GM20000 (cell line): ENCODE data around the gene SRPK2.
"Not testable (repeated sequence)": the region's sequence is repeated elsewhere in the genome, so short reads cannot be mapped to it uniquely, and the experiment has no call there.

Experiments
- DNase-seq: peaks from one replicate; pipeline ENCODE4 v3.0.0; 2012; ENCODE audit warnings: low spot score
- CTCF ChIP-seq: IDR thresholded peaks from 2 replicates; pipeline ENCODE4 v1.5.1; 2012; ENCODE audit warnings: mild to moderate bottlenecking, control low read depth; ENCODE audit errors: extremely low read depth, missing control alignments

SRPK2 gene

GRCh38 chr7:105388356-105389087, at the start of gene SRPK2:
SRPK2 (minus strand) TSS chr7:105388921.
- no peak for TF ChIP-seq CTCF
- DNase-seq, result peak; percentile 96

- TF ChIP-seq CTCF, result no peak
- DNase-seq, result no peak
Measured at GRCh38 chr7:105438254-105438653, 49.5 kb upstream of the SRPK2 start.

- not testable (repeated sequence) for DNase-seq
Measured at GRCh38 chr7:105437356-105437755, 48.6 kb upstream of the SRPK2 start.

GRCh38 chr7:105429746-105430612, 41.3 kb upstream of the SRPK2 start:
- peak; percentile 49 for DNase-seq
- TF ChIP-seq CTCF, result peak; percentile 39

GRCh38 chr7:105426606-105427146, 38.0 kb upstream of the SRPK2 start:
- DNase-seq, result no peak

GRCh38 chr7:105423987-105424386, 35.3 kb upstream of the SRPK2 start:
- TF ChIP-seq CTCF, result no peak
- DNase-seq, result no peak

More at GRCh38 chr7:105426606-105427146, 38.0 kb upstream of the SRPK2 start:
- TF ChIP-seq CTCF, result no peak

GRCh38 chr7:105413887-105414437, 25.2 kb upstream of the SRPK2 start:
- no peak for TF ChIP-seq CTCF
- DNase-seq, result no peak

- not testable (repeated sequence) for DNase-seq
Measured at GRCh38 chr7:105410774-105411173, 22.1 kb upstream of the SRPK2 start.

- not testable (repeated sequence) for DNase-seq
Measured at GRCh38 chr7:105409775-105410174, 21.1 kb upstream of the SRPK2 start.
